Neutrophil (primary cell): ENCODE results near the gene FXYD4.

Source experiments
- H3K27ac ChIP-seq: fragments of 200-600 bp; sonication (generic); 2 replicates; pipeline ENCODE4 v1.5.1; 2016; ENCODE audit warnings: mild to moderate bottlenecking, moderate library complexity
- H3K27me3 ChIP-seq: fragments of 200-600 bp; sonication (generic); 2 replicates; pipeline ENCODE4 v1.6.0; 2016; ENCODE audit warnings: mild to moderate bottlenecking
- H3K36me3 ChIP-seq: fragments of 200-600 bp; sonication (generic); 2 replicates; pipeline ENCODE4 v1.5.1; 2017
- H3K4me1 ChIP-seq, 2 experiments: fragments of 200-600 bp in 1 of 2; sonication (generic) in 1 of 2; 1 replicate in 1 of 2; 2 replicates in 1 of 2; pipeline versions ENCODE4 v1.5.1 to v1.6.1; 2013 to 2016; ENCODE audit warnings: low read depth in 1 of 2, low read length in 1 of 2, mild to moderate bottlenecking in 1 of 2, moderate library complexity in 1 of 2; ENCODE audit not compliant: control insufficient read depth in 1 of 2, insufficient read depth in 1 of 2
- H3K4me3 ChIP-seq, 2 experiments: fragments of 200-600 bp in 1 of 2; sonication (generic) in 1 of 2; 1 replicate in 1 of 2; 2 replicates in 1 of 2; pipeline ENCODE4 v1.5.1; 2013 to 2016; ENCODE audit warnings: low read depth in 1 of 2, low read length in 1 of 2, mild to moderate bottlenecking in 1 of 2, moderate library complexity in 1 of 2
- H3K9me3 ChIP-seq: fragments of 200-600 bp; sonication (generic); 2 replicates; pipeline ENCODE4 v1.5.1; 2016
- CTCF ChIP-seq: fragments of 200-600 bp; sonication (generic); IDR thresholded peaks from 2 replicates; pipeline ENCODE4 v1.5.1; 2016; ENCODE audit warnings: antibody characterized with exemption

Gene FXYD4

GRCh38 chr10:43361547-43362190 is 9.8 kb upstream of the FXYD4 start:
- H3K4me1 ChIP-seq: peaks cover 14% of the 10 kb centered on the region in 2 experiments
- no peak for TF ChIP-seq CTCF
- H3K27me3 ChIP-seq: no peaks in the 10 kb centered on the region
- no peaks in the 10 kb centered on the region for H3K9me3 ChIP-seq
- peak overlapping the region; percentile 72 to 89 for H3K4me3 ChIP-seq
- peak overlapping the region; percentile 62 for H3K27ac ChIP-seq
- no peaks in the 10 kb centered on the region for H3K36me3 ChIP-seq

- Histone ChIP-seq H3K9me3 (no peaks in the 10 kb centered on the region), H3K4me1 (peaks cover 14% of the 10 kb centered on the region in 2 experiments), H3K36me3 (no peaks in the 10 kb centered on the region), H3K27me3 (no peaks in the 10 kb centered on the region), H3K27ac (peak overlapping the region; percentile 62), H3K4me3 (peak overlapping the region; percentile 72 to 89)
- peak; percentile 60 for TF ChIP-seq CTCF
Observed at GRCh38 chr10:43362191-43362839, 9.1 kb upstream of the FXYD4 start.

DNA sequence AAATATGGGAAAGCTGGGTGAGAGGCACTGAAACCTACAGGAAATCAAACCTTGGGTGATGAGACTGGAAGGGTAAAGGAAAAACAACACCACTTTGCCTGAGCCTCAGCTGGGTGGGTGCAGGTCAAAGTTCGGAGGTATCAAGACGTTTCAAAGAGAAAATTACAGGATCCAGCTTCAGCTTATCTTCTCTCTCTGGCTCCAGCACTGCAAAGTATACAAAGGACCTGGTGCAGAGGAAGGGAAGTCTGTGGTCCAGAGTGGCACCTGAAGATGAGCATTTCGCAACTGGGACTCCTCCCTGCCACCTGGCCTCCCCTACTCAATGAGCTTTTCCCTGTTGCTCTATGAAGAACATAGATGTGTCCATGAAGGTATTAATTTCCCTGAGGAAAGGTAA is 6.4 kb upstream of the FXYD4 start:
- TF ChIP-seq CTCF: no peak

GRCh38 chr10:43369921-43370320 is 1.5 kb upstream of the FXYD4 start:
- no peaks in the 10 kb centered on the region for H3K27me3 ChIP-seq
- no peak overlapping the region for H3K27ac ChIP-seq
- no peak for TF ChIP-seq CTCF
- no peaks in the 10 kb centered on the region for H3K36me3 ChIP-seq
- H3K4me3 ChIP-seq: no peak overlapping the region
- no peaks in the 10 kb centered on the region for H3K9me3 ChIP-seq
- no peaks in the 10 kb centered on the region for H3K4me1 ChIP-seq

More for the DNA sequence above, 6.4 kb upstream of the FXYD4 start:
- H3K27ac ChIP-seq: no peak overlapping the region
- H3K4me1 ChIP-seq: peaks cover 14% of the 10 kb centered on the region in 2 experiments
- no peaks in the 10 kb centered on the region for H3K36me3 ChIP-seq
- no peaks in the 10 kb centered on the region for H3K9me3 ChIP-seq
- H3K27me3 ChIP-seq: no peaks in the 10 kb centered on the region
- H3K4me3 ChIP-seq: no peak overlapping the region

DNA sequence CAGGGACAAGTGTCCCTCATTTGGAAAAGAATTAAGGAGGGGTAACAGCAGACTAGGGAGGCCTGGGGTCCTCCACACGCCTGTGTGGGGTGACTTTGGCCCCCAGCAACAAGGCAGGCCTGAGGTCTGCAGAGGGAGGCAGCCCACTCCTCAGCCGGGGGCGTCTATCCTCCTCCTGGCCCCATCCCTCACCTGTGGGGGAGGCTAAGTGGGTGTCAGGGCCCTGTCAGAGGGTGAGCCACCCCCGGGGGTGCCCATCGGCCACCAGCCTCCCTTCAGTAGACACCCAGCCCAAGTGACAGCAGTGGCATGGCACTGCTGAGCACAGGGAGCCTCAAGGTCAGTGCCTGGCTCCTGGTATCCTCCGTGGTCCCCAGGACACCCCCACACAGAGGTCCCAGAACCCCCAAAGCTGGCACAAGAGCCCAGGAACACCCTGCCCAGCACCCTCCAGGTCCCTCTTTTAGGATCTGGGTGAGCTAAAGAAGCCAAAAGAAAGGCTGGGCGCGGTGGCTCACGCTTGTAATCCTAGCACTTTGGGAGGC is 693 bp upstream of the FXYD4 start:
- Histone ChIP-seq H3K9me3 (no peaks in the 10 kb centered on the region), H3K36me3 (no peaks in the 10 kb centered on the region), H3K27ac (no peak overlapping the region), H3K4me1 (no peaks in the 10 kb centered on the region), H3K4me3 (no peak overlapping the region), H3K27me3 (no peaks in the 10 kb centered on the region)
- TF ChIP-seq CTCF: no peak
